Panc1 (cell line): ENCODE measurements around the gene DCUN1D2.

Experiments used
- POLR2AphosphoS5 ChIP-seq: IDR thresholded peaks from 2 replicates; pipeline ENCODE4 v1.6.1; 2012; ENCODE audit warnings: mild to moderate bottlenecking, low read depth, low read length, moderate library complexity
- SIN3A ChIP-seq: IDR thresholded peaks from 2 replicates; pipeline ENCODE4 v1.6.1; 2012; ENCODE audit warnings: low read depth, mild to moderate bottlenecking, low read length, moderate library complexity, borderline replicate concordance; ENCODE audit not compliant: insufficient read depth
- TF ChIP-seq, protein P1 (sequence below): fragments of 450-650 bp; IDR thresholded peaks from 2 replicates; pipeline ENCODE4 v1.5.1; 2017; ENCODE audit warnings: mild to moderate bottlenecking

GRCh38 chr13:113431171-113431570 lies 59.3 kb downstream of the DCUN1D2 start:
- TF ChIP-seq, protein P1, sequence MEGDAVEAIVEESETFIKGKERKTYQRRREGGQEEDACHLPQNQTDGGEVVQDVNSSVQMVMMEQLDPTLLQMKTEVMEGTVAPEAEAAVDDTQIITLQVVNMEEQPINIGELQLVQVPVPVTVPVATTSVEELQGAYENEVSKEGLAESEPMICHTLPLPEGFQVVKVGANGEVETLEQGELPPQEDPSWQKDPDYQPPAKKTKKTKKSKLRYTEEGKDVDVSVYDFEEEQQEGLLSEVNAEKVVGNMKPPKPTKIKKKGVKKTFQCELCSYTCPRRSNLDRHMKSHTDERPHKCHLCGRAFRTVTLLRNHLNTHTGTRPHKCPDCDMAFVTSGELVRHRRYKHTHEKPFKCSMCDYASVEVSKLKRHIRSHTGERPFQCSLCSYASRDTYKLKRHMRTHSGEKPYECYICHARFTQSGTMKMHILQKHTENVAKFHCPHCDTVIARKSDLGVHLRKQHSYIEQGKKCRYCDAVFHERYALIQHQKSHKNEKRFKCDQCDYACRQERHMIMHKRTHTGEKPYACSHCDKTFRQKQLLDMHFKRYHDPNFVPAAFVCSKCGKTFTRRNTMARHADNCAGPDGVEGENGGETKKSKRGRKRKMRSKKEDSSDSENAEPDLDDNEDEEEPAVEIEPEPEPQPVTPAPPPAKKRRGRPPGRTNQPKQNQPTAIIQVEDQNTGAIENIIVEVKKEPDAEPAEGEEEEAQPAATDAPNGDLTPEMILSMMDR, result no peak
- TF ChIP-seq POLR2AphosphoS5 (no peak), SIN3A (no peak)
